Activated T-helper 1 cell treated with anti-CD3 and anti-CD28 coated beads, Interleukin-12 subunit alpha, Interleukin-12 subunit beta, Interleukin-2, Interleukin-4 antibody, amounts not matched to agents 30 ng/mL and 10 ng/mL and 1 ng/mL, durations not matched to agents 14 hours and 24 hours and 36 hours (primary cell): ENCODE measurements around the gene YPEL2. TPM values are rescaled to one million over a fixed set of nuclear protein-coding genes. Genes with fewer than 3 reads are reported as not detected.
A peak's percentile ranks its signal among the peaks of the same experiment; 100 is the strongest.
"Not testable (repeated sequence)": the region's sequence is repeated elsewhere in the genome, so short reads cannot be mapped to it uniquely, and the experiment has no call there.

Experiments used
- DNase-seq: peaks from one replicate; pipeline ENCODE4 v3.0.0; 2021; ENCODE audit warnings: low spot score
- H3K27ac Mint-ChIP-seq: one replicate; pipeline ENCODE4 v1.8.0; 2021; ENCODE audit warnings: mild to moderate bottlenecking, mixed read lengths
- H3K27me3 Mint-ChIP-seq: one replicate; pipeline ENCODE4 v1.8.0; 2022; ENCODE audit warnings: mild to moderate bottlenecking, moderate library complexity, mixed read lengths; ENCODE audit not compliant: insufficient read depth
- H3K36me3 Mint-ChIP-seq: one replicate; pipeline ENCODE4 v1.8.0; 2021; ENCODE audit warnings: low read depth, mixed read lengths
- H3K4me1 Mint-ChIP-seq: one replicate; pipeline ENCODE4 v1.8.0; 2021; ENCODE audit warnings: low read depth, mixed read lengths
- H3K4me3 Mint-ChIP-seq: one replicate; pipeline ENCODE4 v1.8.0; 2021; ENCODE audit warnings: mild to moderate bottlenecking, moderate library complexity, mixed read lengths
- H3K9me3 Mint-ChIP-seq: one replicate; pipeline ENCODE4 v1.8.0; 2021; ENCODE audit warnings: mixed read lengths
- intact Hi-C: fragments of 100-400 bp; cut with micrococcal nuclease; formaldehyde crosslinking; loops from one replicate; pipeline ENCODE4 v1.15.1; 2024
- total RNA-seq: library from RNA; stranded (reverse); gene quantifications from 2 replicates; pipeline ENCODE4 v1.2.3, GENCODE V29; 2022

Gene YPEL2
- total RNA-seq, 1 donor from 2014 or later, result 7.4 TPM

DNA sequence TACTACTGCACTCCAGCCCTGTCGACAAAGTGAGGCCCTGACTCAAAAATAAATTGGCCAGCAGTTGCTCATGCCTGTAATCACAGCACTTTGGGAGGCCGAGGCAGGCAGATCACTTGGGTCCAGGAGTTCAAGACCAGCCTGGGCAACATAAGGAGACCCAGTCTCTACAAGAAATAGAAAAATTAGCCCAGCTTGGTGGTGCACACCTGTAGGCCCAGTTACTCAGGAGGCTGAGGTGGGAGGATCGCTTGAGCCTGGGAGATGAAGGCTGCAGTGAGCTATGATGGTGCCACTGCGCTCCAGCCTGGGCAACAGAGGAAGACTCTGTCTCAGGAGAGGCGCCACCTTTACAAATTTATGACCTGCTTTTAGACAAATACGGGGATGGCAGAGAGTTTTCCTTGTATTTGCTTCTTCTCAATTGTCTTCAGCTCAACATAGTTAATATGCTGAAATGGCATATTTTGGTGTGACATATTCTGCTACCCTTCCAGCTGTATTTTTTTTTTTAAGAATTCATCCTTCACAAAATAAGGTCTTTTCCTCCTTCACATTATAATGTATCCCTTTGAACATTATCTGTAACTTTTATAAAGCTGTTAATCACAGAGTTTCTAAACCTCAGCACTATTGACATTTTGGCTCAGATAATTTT is 21.1 kb upstream of the YPEL2 start:
- DNase-seq, result no peak
- Mint-ChIP-seq H3K4me3 (no peak overlapping the region), H3K36me3 (no peaks in the 10 kb centered on the region), H3K4me1 (peaks cover 8% of the 10 kb centered on the region), H3K9me3 (no peaks in the 10 kb centered on the region), H3K27me3 (no peaks in the 10 kb centered on the region), H3K27ac (no peak overlapping the region)
- intact Hi-C loops, result loop anchor here (2.0 to 10.0 kb wide), 5 partner anchors 50 to 727 kb away; no protein-coding TSS in a partner anchor

DNA sequence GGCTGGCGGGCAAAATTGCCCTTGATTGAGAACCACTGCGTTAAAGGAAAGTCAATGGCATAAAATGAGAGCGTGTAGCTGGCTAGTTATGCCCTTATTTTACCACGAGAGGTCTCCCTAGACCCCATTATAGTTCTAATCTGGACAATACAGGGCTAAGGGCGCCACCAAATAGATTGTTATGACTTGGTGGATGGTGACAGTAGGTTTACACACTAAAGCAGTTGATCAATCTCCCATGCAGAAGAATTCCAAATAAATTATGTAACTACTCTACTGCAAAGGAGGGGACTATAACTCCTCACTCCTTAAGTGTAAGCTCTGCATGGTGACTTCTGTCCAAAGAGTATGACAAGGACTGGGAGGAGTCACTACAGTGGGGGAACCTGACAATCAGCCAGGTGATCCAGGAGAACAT is 20.4 kb upstream of the YPEL2 start:
- no peaks in the 10 kb centered on the region for H3K36me3 Mint-ChIP-seq
- peaks cover 8% of the 10 kb centered on the region for H3K4me1 Mint-ChIP-seq
- H3K27me3 Mint-ChIP-seq, result no peaks in the 10 kb centered on the region
- intact Hi-C loops, result loop anchor here (1.0 to 10.0 kb wide), 8 partner anchors 50 to 726 kb away; no protein-coding TSS in a partner anchor
- no peaks in the 10 kb centered on the region for H3K9me3 Mint-ChIP-seq
- no peak overlapping the region for H3K27ac Mint-ChIP-seq
- H3K4me3 Mint-ChIP-seq, result no peak overlapping the region
- DNase-seq, result peak; percentile 40

DNA sequence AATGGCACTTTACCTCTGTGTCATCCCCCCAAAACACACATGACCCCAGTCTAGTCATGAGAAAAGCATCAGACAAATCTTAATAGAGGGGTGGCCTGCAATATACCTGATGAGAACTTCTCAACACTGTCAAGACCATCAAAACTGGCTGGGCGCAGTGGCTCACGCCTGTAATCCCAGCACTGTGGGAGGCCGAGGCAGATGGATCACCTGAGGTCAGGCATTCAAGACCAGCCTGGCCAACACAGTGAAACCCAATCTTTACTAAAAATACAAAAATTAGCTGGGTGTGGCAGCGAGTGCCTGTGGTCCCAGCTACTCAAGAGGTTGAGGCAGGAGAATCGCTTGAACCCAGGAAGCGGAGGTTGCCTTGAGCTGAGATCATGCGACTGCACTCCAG is 19.9 kb upstream of the YPEL2 start:
- DNase-seq, H3K27me3 Mint-ChIP-seq, H3K4me1 Mint-ChIP-seq, H3K4me3 Mint-ChIP-seq, H3K36me3 Mint-ChIP-seq, H3K9me3 Mint-ChIP-seq, H3K27ac Mint-ChIP-seq: not testable (repeated sequence)
- intact Hi-C loops, result loop anchor here (1.0 to 10.0 kb wide), 8 partner anchors 49 to 726 kb away; no protein-coding TSS in a partner anchor

DNA sequence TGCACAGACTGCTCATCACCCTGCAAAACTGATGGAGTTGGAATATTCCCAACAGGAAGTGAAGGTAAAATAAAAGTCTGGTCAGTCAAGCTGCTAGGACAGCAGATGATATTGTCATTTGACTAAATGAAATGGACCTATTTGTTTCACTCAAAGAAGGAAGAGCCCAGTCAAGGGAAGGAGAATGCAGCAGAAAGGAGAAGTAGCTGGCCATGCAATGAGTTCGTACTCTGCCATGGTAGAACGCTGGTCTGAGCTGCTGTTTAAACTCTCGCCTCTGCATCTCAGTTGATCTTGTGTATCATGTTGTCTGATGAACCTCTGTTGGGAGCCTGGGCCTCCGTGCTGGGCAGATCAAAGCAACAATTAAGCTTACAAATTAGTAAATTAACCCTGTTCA is 15.6 kb upstream of the YPEL2 start:
- intact Hi-C loops, result loop anchor here (10.0 kb wide), 1 partner anchor 329 kb away; no protein-coding TSS in a partner anchor
- Mint-ChIP-seq H3K27ac (no peak overlapping the region), H3K4me3 (no peak overlapping the region), H3K36me3 (no peaks in the 10 kb centered on the region), H3K4me1 (peaks cover 5% of the 10 kb centered on the region), H3K9me3 (no peaks in the 10 kb centered on the region), H3K27me3 (no peaks in the 10 kb centered on the region)
- DNase-seq, result no peak

DNA sequence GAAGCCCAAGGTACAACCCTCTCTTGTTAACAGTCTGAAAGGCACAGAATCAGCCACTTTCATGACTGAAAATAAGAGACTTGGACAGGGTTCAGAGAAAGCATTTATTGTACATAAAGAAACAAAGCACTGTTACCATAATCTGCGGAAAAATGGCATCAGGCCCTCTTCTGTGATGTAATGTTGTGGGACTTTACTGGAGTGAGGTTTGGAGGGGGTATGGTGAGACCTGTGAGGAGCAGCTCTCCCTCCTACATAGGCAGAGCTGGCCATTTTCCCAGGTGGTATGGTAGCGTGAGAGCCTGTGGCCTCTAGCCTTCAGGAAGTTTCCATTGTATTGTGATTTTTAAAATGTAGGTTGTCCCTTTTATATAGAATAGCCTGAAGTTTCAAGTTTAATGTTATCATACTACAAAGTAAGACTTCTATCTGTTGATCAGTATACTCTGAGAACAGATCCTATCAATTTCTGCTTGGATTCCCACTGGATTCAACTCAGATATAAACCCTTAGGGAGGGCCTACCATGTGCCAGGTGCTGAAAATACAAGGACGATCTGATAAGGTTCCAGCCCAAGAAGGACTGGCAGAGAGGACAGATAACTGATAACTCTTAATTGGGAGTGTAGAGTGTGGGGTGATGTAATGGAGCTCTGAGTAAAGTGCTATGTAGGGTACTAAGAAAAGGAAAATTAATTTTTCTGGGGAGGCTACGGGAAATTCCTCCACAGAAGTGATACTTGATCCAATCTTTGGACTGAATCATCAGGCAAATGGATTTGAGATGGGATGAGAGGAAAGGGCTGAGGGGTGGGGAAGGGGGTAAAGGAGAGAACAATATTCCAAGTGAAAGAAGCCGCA is 4.1 kb upstream of the YPEL2 start:
- H3K27ac Mint-ChIP-seq, result no peak overlapping the region
- no peaks in the 10 kb centered on the region for H3K27me3 Mint-ChIP-seq
- intact Hi-C loops, result loop anchor here (5.0 kb wide), 1 partner anchor 195 kb away; no protein-coding TSS in a partner anchor
- peaks cover 44% of the 10 kb centered on the region for H3K4me1 Mint-ChIP-seq
- no peaks in the 10 kb centered on the region for H3K9me3 Mint-ChIP-seq
- no peak overlapping the region for H3K4me3 Mint-ChIP-seq
- no peaks in the 10 kb centered on the region for H3K36me3 Mint-ChIP-seq
- DNase-seq, result no peak

DNA sequence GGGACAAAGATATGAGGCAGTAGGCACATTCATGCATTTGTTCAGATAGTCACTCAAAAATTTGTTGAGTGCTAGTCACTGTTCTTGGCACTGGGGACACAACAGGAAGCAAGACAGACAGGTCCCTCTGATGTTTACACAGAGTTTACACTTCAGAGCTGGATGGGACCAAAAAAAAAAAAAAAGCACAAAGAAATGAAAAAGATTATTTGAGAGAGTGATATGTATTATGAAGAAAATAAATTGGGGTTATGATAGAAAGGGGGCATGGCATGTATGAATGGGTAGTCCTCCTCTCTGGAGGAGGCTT is 3.5 kb upstream of the YPEL2 start:
- Mint-ChIP-seq H3K4me1 (peaks cover 49% of the 10 kb centered on the region), H3K27ac (no peak overlapping the region), H3K36me3 (no peaks in the 10 kb centered on the region), H3K4me3 (no peak overlapping the region), H3K9me3 (no peaks in the 10 kb centered on the region), H3K27me3 (peaks cover 1% of the 10 kb centered on the region)
- DNase-seq, result no peak
- intact Hi-C loops, result loop anchor here (5.0 kb wide), 1 partner anchor 194 kb away; no protein-coding TSS in a partner anchor

DNA sequence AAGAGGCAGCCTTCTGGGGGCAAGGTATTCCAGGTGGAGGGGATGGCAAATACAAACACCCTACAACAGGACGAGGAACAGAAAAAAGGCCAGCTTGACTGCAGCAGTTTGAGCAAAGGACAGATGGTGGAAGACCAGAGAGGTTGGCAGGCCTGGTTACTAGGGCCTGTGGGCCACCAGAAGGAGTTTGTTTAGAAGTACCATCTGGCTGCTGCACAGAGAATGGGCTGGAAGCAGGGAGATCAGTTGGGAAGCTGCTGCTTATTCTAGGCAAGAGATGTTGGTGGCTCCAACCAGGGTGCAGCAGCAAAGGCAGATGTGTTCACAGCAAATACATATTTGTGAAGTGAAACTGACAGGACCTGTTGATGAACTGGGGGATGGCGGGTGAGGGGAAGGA is 2.9 kb upstream of the YPEL2 start:
- DNase-seq, result no peak
- intact Hi-C loops, result loop anchor here (5.0 kb wide), 1 partner anchor 194 kb away; no protein-coding TSS in a partner anchor
- Mint-ChIP-seq H3K4me1 (peaks cover 52% of the 10 kb centered on the region), H3K27ac (peak overlapping the region; percentile 42), H3K9me3 (no peaks in the 10 kb centered on the region), H3K4me3 (no peak overlapping the region), H3K36me3 (no peaks in the 10 kb centered on the region), H3K27me3 (peaks cover 7% of the 10 kb centered on the region)

DNA sequence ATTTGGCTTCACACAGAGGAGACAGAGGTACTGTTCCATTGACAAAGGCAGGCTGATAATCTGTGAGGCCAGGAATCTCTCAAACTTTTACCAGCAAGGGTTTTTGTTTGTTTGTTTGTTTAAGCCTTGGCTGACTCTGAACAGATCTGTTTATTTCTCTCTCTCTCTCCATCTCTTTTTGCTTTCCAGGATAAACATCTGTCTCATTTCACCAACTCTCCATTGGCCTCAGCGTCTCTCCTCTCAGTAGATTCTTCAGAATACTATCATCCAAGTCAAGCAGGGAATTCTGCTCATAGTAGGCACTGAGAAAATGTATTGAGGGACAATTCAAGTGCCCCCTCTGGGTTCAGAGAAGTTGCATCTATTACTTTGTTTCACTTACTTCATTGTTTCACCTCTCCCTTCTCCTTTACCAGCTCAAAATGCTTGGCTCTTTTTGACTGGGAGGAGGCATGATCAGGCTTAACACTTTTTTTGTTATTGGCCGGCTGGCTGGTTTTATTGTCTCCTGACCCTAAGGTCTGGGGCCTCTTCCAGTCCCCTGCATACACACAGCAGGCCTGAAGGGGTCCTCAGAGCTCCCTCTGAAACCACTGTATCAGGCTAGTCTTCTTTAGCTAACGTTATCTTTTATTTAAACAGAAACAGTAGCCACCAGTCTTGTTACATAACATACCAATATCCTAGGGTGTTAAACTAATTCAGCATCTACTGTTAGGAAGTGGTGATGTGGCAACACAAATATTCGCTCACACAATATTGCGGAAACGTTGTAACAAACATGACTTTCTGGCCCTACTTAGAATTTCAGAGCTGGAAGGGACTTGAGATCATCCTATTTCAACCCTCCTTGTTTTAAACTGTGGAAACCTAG is 2.0 kb upstream of the YPEL2 start:
- H3K27ac Mint-ChIP-seq, result peak overlapping the region; percentile 84
- intact Hi-C loops, result loop anchor here (1.0 to 5.0 kb wide), 3 partner anchors 106 to 193 kb away; no protein-coding TSS in a partner anchor
- peak overlapping the region; percentile 71 for H3K4me3 Mint-ChIP-seq

DNA sequence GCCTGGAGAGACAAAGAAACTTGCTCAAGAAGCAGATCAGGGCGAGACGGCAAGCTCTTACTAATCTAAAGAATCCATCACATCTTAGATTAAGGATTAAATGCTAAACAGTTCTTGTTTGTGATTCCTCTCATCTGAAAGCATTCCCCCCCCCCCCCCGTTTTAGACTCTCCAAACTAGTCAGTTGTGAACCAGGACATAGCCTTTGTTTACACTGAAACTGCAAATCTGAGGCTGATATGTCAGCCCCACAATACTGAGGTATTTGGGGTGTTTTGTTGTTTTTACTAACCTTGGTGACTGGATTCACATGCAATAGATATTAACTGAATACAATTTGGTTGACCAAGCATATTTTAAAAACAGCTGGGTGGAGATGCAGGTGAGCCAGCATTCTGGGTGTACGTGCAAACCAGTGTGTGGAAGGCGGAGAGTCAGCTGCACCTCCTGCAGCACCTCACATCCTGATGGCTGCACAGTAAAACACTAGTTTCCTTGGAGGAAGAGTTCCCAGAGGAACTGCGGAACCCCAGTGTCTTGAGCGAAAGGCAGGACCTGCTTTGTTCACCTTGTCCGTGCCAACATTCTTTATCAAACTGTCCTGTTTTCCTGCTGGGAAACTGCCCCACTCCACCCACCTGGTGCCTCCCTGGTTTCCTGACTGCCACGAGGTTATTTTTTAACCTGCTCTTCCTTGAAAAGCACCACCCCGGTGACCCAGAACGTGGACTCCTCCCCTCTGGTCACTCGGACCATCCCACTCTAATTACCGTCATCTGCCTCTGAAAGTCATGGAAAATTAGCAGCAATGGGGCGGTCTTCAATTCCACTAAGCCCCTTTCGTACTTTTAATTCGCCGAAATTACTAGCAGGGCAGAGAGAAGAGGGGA is 1.2 kb upstream of the YPEL2 start:
- Mint-ChIP-seq H3K36me3 (no peaks in the 10 kb centered on the region), H3K27ac (peak overlapping the region; percentile 84), H3K27me3 (peaks cover 20% of the 10 kb centered on the region), H3K9me3 (no peaks in the 10 kb centered on the region), H3K4me1 (peaks cover 52% of the 10 kb centered on the region), H3K4me3 (peak overlapping the region; percentile 72)
- intact Hi-C loops, result no loop called here
- peak; percentile 2 for DNase-seq

More for the DNA sequence above, 2.0 kb upstream of the YPEL2 start:
- Mint-ChIP-seq H3K27me3 (peaks cover 14% of the 10 kb centered on the region), H3K36me3 (no peaks in the 10 kb centered on the region), H3K9me3 (no peaks in the 10 kb centered on the region), H3K4me1 (peaks cover 52% of the 10 kb centered on the region)
- DNase-seq, result peak; percentile 27

DNA sequence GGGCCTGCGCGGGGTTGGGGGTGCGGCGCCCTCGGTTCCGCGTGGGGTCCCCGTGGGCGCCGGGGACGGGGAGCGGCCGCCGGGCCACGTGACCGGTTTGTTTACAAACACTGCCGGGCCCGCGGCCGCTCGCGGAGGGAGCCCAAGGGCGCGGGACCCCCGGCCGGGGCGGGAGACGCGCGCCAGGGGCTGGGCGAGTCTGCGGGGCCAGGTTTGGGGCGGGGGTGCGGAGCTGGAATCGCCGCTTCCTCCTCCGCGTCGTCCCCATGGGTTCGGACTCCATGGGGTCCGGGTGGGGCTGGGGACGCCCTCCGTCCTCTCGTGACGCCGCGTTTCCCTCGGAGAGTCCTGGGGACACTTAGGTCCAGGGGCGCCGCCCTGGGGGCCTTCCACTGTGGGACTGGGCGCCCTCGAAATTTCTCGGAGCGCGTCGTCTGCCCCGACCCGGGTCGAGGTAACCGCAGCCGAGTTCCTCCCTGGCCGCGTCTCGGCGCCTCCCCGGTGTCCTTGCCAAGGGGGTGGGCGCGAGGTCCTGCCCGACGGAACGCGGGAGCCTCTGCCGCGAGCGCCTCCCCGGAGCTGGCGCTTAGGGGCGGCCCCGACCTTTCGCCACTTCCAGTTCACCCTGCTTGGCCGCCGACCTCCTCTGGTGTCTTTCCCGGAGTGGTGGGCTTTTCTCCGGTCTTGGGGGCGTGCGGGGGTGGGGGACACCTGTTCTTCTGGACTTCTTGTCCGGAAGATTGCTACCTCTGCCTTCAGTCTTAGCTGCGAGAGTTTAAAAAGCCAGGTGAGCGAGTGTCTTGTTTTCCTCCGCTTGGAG is 684 bp downstream of the YPEL2 start:
- Mint-ChIP-seq H3K27ac (peak overlapping the region; percentile 77), H3K4me1 (peaks cover 46% of the 10 kb centered on the region), H3K9me3 (no peaks in the 10 kb centered on the region), H3K4me3 (peak overlapping the region; percentile 89), H3K27me3 (peaks cover 27% of the 10 kb centered on the region), H3K36me3 (no peaks in the 10 kb centered on the region)
- peak; percentile 17 for DNase-seq
- intact Hi-C loops, result loop anchor here (1.0 kb wide), 2 partner anchors 30 to 95 kb away; no protein-coding TSS in a partner anchor

DNA sequence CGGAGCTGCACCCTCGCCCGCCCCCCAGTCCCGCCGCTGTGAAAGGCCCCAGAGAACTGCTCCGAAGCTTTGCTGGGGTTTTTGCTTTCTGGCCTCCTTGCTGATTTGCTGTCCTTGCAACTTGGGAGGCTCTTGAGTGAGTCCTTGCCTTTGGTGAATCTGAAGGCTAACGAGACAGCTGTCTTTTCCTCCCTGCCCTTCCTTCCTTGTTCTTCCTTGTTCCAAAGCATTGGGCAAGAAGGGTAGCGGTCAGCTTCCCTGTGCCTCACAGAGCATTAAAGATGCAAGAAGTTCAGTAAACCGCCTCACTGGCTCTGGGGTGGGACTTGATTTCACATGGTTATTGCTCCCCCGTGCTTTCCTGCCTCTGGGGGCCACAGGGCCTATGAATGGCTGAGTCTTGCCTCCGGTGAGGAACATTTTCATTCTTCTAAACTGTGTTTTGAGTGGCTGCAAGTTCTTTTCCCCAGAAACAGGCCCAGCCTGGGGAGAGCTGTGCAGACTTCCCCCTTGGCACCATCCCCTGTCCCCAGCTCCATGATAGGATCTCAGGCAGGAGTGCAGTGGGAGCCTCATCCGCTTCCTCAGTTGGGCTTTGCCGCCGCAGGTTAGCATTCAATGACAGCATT is 1.4 kb downstream of the YPEL2 start:
- intact Hi-C loops, result no loop called here
- peak overlapping the region; percentile 89 for H3K4me3 Mint-ChIP-seq
- no peaks in the 10 kb centered on the region for H3K9me3 Mint-ChIP-seq
- H3K27ac Mint-ChIP-seq, result peak overlapping the region; percentile 77
- no peak for DNase-seq
- peaks cover 27% of the 10 kb centered on the region for H3K27me3 Mint-ChIP-seq
- H3K36me3 Mint-ChIP-seq, result no peaks in the 10 kb centered on the region
- H3K4me1 Mint-ChIP-seq, result peaks cover 38% of the 10 kb centered on the region
